Panc1 (cell line): Measurements from ENCODE around the gene ZNF511. TPM values are rescaled to one million over a fixed set of nuclear protein-coding genes. Genes with fewer than 3 reads are reported as not detected.

Experiments
- ATAC-seq: fragments of 200-7000 bp; cut with Tn5 transposase; 2 replicates; pipeline ENCODE4 v1.9.1; 2020; ENCODE audit warnings: mild to moderate bottlenecking, moderate library complexity
- BruUV-seq: library from RNA; stranded (reverse); fragments of 400-500 nt; replicated peaks from 2 replicates; lab custom pipeline; 2021; lab: Mats Ljungman, UMichigan
- CTCF ChIA-PET: fragments of 300-600 bp; sonication (Branson Sonifier 250); formaldehyde crosslinking; loops from one replicate; lab custom pipeline; 2022; ENCODE audit warnings: antibody characterized with exemption; lab: Charles Lee
- POLR2A ChIA-PET: fragments of 300-600 bp; sonication (Branson Sonifier 250); formaldehyde crosslinking; loops from one replicate; lab custom pipeline; 2022; ENCODE audit warnings: antibody characterized with exemption; lab: Charles Lee
- DNase-seq: peaks from one replicate; pipeline ENCODE4 v3.0.0-alpha.2; 2010; ENCODE audit warnings: low read depth, low spot score
- H3K27ac ChIP-seq: 2 replicates; pipeline ENCODE4 v1.5.1; 2011; ENCODE audit warnings: mild to moderate bottlenecking, low read length, inconsistent platforms
- H3K27me3 ChIP-seq: fragments of 200-500 bp; sonication (Bioruptor generic); 2 replicates; pipeline ENCODE4 v1.6.0; 2014; ENCODE audit warnings: low read length, inconsistent platforms; ENCODE audit not compliant: control insufficient read depth, insufficient read depth
- H3K36me3 ChIP-seq: fragments of 200-500 bp; sonication (Bioruptor generic); 2 replicates; pipeline ENCODE4 v1.5.1; 2014; ENCODE audit warnings: inconsistent platforms, mild to moderate bottlenecking, low read length, moderate library complexity; ENCODE audit not compliant: control insufficient read depth, insufficient read depth
- H3K4me1 ChIP-seq: 2 replicates; pipeline ENCODE4 v1.5.1; 2011; ENCODE audit warnings: inconsistent platforms, mild to moderate bottlenecking, low read length, moderate library complexity; ENCODE audit not compliant: control insufficient read depth, insufficient read depth
- H3K4me3 ChIP-seq, 2 experiments: 2 replicates each; pipeline ENCODE4 v1.5.1; 2011 to 2012; ENCODE audit warnings: low read depth in 2 of 2, low read length in 2 of 2, mild to moderate bottlenecking in 2 of 2, inconsistent platforms in 1 of 2, moderate library complexity in 1 of 2
- H3K9me3 ChIP-seq: fragments of 200-500 bp; sonication (Bioruptor generic); 2 replicates; pipeline ENCODE4 v1.5.1; 2014; ENCODE audit warnings: low read depth, mild to moderate bottlenecking, inconsistent platforms, low read length, moderate library complexity; ENCODE audit not compliant: control insufficient read depth, insufficient read depth
- POLR2AphosphoS5 ChIP-seq: IDR thresholded peaks from 2 replicates; pipeline ENCODE4 v1.6.1; 2012; ENCODE audit warnings: mild to moderate bottlenecking, low read depth, low read length, moderate library complexity
- SIN3A ChIP-seq: IDR thresholded peaks from 2 replicates; pipeline ENCODE4 v1.6.1; 2012; ENCODE audit warnings: low read depth, mild to moderate bottlenecking, low read length, moderate library complexity, borderline replicate concordance; ENCODE audit not compliant: insufficient read depth
- TCF7L2 ChIP-seq: IDR thresholded peaks from 2 replicates; pipeline ENCODE4 v1.6.1; 2011; ENCODE audit warnings: mild to moderate bottlenecking, low read depth, low read length, inconsistent platforms
- in situ Hi-C: cut with HindIII; loops from 2 replicates; pipeline ENCODE4 v1.10.0; 2016; ENCODE audit warnings: low sequenced_read_pairs, low pct_unique_long_range_greater_than_20kb
- intact Hi-C: fragments of 100-400 bp; cut with micrococcal nuclease; formaldehyde crosslinking; loops from one replicate; pipeline ENCODE4 v1.10.0; 2022; ENCODE audit not compliant: unreplicated experiment
- total RNA-seq: library from RNA; stranded (reverse); gene quantifications from one replicate; pipeline ENCODE4 v1.2.1, GENCODE V29; 2021; ENCODE audit not compliant: unreplicated experiment
- TF ChIP-seq, protein P1 (sequence below): fragments of 450-650 bp; IDR thresholded peaks from 2 replicates; pipeline ENCODE4 v1.5.1; 2017; ENCODE audit warnings: mild to moderate bottlenecking
- TF ChIP-seq, protein P2 (sequence below), 2 experiments: IDR thresholded peaks; 2 replicates each; pipeline ENCODE4 v1.6.1; 2011 to 2012; ENCODE audit warnings: low read depth in 2 of 2, control low read depth in 1 of 2, low read length in 1 of 2, mild to moderate bottlenecking in 1 of 2, moderate library complexity in 1 of 2; ENCODE audit not compliant: insufficient read depth in 1 of 2

ZNF511 gene
- total RNA-seq, 1 experiment from 2014 or later, result 93.8 TPM

DNA sequence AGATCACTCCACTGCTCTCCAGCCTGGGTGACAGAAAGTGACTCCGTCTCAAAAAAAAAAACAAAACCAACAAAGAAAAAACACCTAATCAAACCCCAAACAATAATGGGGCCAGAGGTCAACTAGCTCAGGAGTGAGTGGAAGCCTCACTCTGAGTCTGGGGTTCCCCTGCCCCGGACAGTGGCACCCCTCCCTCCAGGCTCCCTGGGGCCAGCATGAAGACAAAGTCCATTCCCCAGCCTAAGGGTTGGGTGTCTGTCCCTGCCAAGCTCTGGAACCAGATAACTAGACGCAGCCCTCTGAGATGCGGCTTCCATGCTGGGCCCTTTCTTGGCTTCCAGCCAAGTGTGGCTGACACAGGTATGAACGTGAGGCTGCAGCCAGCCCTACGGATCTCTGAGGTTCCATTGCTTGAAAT lies 50.8 kb downstream of the ZNF511 start:
- DNase-seq (no peak), ATAC-seq (no peak)
- Histone ChIP-seq H3K9me3 (no peaks in the 10 kb centered on the region), H3K27me3 (no peaks in the 10 kb centered on the region), H3K4me1 (no peaks in the 10 kb centered on the region; the same call in 1 of the 2 replicates), H3K4me3 (no peak overlapping the region), H3K36me3 (no peaks in the 10 kb centered on the region), H3K27ac (no peak overlapping the region)
- ChIA-PET POLR2A (no interaction called here), CTCF (interaction anchor here (0.6 kb wide), 1 partner anchor 465 kb away, joined by 4 read pairs; no protein-coding TSS in a partner anchor)
- in situ Hi-C loops, result no loop called here
- TF ChIP-seq, protein P1, sequence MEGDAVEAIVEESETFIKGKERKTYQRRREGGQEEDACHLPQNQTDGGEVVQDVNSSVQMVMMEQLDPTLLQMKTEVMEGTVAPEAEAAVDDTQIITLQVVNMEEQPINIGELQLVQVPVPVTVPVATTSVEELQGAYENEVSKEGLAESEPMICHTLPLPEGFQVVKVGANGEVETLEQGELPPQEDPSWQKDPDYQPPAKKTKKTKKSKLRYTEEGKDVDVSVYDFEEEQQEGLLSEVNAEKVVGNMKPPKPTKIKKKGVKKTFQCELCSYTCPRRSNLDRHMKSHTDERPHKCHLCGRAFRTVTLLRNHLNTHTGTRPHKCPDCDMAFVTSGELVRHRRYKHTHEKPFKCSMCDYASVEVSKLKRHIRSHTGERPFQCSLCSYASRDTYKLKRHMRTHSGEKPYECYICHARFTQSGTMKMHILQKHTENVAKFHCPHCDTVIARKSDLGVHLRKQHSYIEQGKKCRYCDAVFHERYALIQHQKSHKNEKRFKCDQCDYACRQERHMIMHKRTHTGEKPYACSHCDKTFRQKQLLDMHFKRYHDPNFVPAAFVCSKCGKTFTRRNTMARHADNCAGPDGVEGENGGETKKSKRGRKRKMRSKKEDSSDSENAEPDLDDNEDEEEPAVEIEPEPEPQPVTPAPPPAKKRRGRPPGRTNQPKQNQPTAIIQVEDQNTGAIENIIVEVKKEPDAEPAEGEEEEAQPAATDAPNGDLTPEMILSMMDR, result no peak
- TF ChIP-seq TCF7L2, result no peak
- no peak for TF ChIP-seq SIN3A
- TF ChIP-seq POLR2AphosphoS5, result no peak
- TF ChIP-seq, protein P2, sequence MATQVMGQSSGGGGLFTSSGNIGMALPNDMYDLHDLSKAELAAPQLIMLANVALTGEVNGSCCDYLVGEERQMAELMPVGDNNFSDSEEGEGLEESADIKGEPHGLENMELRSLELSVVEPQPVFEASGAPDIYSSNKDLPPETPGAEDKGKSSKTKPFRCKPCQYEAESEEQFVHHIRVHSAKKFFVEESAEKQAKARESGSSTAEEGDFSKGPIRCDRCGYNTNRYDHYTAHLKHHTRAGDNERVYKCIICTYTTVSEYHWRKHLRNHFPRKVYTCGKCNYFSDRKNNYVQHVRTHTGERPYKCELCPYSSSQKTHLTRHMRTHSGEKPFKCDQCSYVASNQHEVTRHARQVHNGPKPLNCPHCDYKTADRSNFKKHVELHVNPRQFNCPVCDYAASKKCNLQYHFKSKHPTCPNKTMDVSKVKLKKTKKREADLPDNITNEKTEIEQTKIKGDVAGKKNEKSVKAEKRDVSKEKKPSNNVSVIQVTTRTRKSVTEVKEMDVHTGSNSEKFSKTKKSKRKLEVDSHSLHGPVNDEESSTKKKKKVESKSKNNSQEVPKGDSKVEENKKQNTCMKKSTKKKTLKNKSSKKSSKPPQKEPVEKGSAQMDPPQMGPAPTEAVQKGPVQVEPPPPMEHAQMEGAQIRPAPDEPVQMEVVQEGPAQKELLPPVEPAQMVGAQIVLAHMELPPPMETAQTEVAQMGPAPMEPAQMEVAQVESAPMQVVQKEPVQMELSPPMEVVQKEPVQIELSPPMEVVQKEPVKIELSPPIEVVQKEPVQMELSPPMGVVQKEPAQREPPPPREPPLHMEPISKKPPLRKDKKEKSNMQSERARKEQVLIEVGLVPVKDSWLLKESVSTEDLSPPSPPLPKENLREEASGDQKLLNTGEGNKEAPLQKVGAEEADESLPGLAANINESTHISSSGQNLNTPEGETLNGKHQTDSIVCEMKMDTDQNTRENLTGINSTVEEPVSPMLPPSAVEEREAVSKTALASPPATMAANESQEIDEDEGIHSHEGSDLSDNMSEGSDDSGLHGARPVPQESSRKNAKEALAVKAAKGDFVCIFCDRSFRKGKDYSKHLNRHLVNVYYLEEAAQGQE (IDR thresholded peaks at IDR 0.05; ENCODE audit: insufficient read depth in 1 of 2, low read depth in 2 of 2, low read length in 1 of 2), result no peak
- intact Hi-C loops, result no loop called here
- no TSS peak for BruUV-seq

DNA sequence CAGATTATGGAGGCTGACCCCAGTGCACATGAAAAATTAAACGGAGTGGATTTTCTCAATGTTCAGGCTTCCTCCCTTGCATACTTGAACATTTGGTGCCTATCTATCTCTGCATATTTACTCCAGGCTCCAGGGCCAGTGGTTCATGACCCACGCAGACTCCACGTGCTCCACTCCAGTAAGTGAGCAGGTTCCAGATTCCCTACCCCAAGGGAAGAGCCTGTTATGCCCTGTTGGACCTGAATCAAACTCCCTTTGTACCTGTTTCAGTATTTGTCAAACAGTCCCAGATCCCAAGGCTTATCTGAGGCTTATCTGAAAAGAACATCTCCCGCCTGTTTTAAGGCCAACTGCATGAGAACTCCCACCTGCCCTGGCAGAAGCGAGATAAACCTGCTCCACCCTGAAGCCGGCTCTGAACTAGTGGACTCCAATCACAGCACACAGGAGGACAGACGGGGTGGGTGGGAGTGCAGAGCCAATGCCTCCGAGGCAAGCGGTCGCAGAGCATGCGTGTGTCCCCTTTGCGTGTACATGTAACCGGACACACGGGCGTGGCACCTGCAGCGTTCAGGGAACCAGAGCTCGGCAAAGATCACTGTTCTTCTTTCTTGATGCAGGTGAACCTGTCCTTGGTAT lies 51.4 kb downstream of the ZNF511 start:
- BruUV-seq, result no TSS peak
- no peak for TF ChIP-seq POLR2AphosphoS5
- TF ChIP-seq, protein P1, result no peak
- no peak for TF ChIP-seq TCF7L2
- TF ChIP-seq, protein P2 (IDR thresholded peaks at IDR 0.05; ENCODE audit: insufficient read depth in 1 of 2, low read depth in 2 of 2, low read length in 1 of 2), result no peak
- no peak for TF ChIP-seq SIN3A
- no peaks in the 10 kb centered on the region; the same call in 1 of the 2 replicates for H3K36me3 ChIP-seq
- ATAC-seq (no peak), DNase-seq (no peak)
- CTCF ChIA-PET, result no interaction called here
- no peaks in the 10 kb centered on the region for H3K9me3 ChIP-seq
- no peaks in the 10 kb centered on the region for H3K27me3 ChIP-seq
- H3K4me3 ChIP-seq, result no peak overlapping the region
- intact Hi-C loops, result no loop called here
- POLR2A ChIA-PET, result no interaction called here
- in situ Hi-C loops, result no loop called here
- no peaks in the 10 kb centered on the region; the same call in 1 of the 2 replicates for H3K4me1 ChIP-seq
- no peak overlapping the region for H3K27ac ChIP-seq
